Measurements from ENCODE around the gene HSD17B13.

HSD17B13 gene

DNA sequence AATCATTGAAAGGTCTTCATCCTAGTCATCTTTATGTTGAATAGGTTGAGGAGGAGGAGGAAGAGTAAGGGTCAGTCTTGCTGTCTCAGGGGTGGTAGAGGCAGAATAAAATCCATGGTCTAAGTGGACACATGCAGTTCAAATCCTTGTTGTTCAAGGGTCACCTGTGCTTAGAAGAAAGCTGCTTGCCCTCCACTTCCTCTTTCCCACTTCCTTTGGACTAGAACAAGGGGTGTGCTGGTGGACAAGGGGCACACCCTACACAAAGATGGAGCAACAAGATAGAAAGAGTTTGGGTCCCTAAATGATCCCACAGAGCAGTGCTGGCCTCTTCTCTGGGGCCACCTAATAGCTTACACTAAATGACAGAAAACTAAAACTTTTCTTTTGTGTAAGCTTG is 47.9 kb downstream of the HSD17B13 start:
- no peaks in the 10 kb centered on the region for H3K27me3 ChIP-seq (ENCODE audit: control insufficient read depth in 1 of 2, insufficient read depth in 1 of 2, low read length in 2 of 2)
- H2BK5ac ChIP-seq (ENCODE audit: low read depth, low read length, poor library complexity, severe bottlenecking) = no peak overlapping the region
- H3K9ac ChIP-seq (ENCODE audit: low read length) = no peak overlapping the region
- H3K4me1 ChIP-seq (ENCODE audit: control insufficient read depth, insufficient read depth, low read depth, low read length) = no peaks in the 10 kb centered on the region
- no peak overlapping the region for H3K4ac ChIP-seq (ENCODE audit: low read depth in 1 of 2, low read length in 2 of 2)
- no peak overlapping the region for H3K23ac ChIP-seq (ENCODE audit: low read length in 2 of 2)
- H4K8ac ChIP-seq (ENCODE audit: low read length) = no peak overlapping the region
- H3K18ac ChIP-seq (ENCODE audit: low read depth in 1 of 2, low read length in 2 of 2) = no peak overlapping the region
- no peak overlapping the region for H3K27ac ChIP-seq (ENCODE audit: low read length, poor library complexity, severe bottlenecking)
- no peaks in the 10 kb centered on the region for H3K79me1 ChIP-seq (replicated peaks; ENCODE audit: low read length, poor library complexity, severe bottlenecking)
- H3K36me3 ChIP-seq (ENCODE audit: control insufficient read depth in 1 of 2, insufficient read depth in 2 of 2, low read depth in 1 of 2, low read length in 2 of 2) = no peaks in the 10 kb centered on the region
- H2AFZ ChIP-seq (ENCODE audit: low read depth, low read length) = no peak overlapping the region
- H3K4me3 ChIP-seq (ENCODE audit: insufficient read depth in 1 of 2, low read depth in 1 of 2, low read length in 2 of 2) = no peak overlapping the region
- no peak overlapping the region for H2BK15ac ChIP-seq (ENCODE audit: low read depth, poor library complexity, severe bottlenecking)
- H3K9me3 ChIP-seq (ENCODE audit: control insufficient read depth, low read length) = no peaks in the 10 kb centered on the region
- no peak overlapping the region for H2AK5ac ChIP-seq (ENCODE audit: low read length, severe bottlenecking)
- no peak overlapping the region for H3K4me2 ChIP-seq (ENCODE audit: low read length, poor library complexity, severe bottlenecking)
- no peak for DNase-seq
- no peak overlapping the region for H2BK120ac ChIP-seq (ENCODE audit: low read depth, low read length)
- H2BK12ac ChIP-seq (ENCODE audit: low read length in 2 of 2) = no peak overlapping the region
- H4K91ac ChIP-seq (ENCODE audit: low read length) = no peak overlapping the region
- no peak overlapping the region for H3K14ac ChIP-seq (ENCODE audit: low read length in 2 of 2)

GRCh38 chr4:87274327-87274726 is 48.4 kb downstream of the HSD17B13 start:
- Histone ChIP-seq H3K4me1 (ENCODE audit: control insufficient read depth, insufficient read depth, low read depth, low read length) (no peaks in the 10 kb centered on the region), H3K14ac (ENCODE audit: low read length in 2 of 2) (no peak overlapping the region), H3K4me2 (ENCODE audit: low read length, poor library complexity, severe bottlenecking) (no peak overlapping the region), H3K36me3 (ENCODE audit: control insufficient read depth in 1 of 2, insufficient read depth in 2 of 2, low read depth in 1 of 2, low read length in 2 of 2) (no peaks in the 10 kb centered on the region), H3K27ac (ENCODE audit: low read length, poor library complexity, severe bottlenecking) (no peak overlapping the region), H2BK15ac (ENCODE audit: low read depth, poor library complexity, severe bottlenecking) (no peak overlapping the region), H3K18ac (ENCODE audit: low read depth in 1 of 2, low read length in 2 of 2) (no peak overlapping the region), H2BK12ac (ENCODE audit: low read length in 2 of 2) (no peak overlapping the region), H3K27me3 (ENCODE audit: control insufficient read depth in 1 of 2, insufficient read depth in 1 of 2, low read length in 2 of 2) (no peaks in the 10 kb centered on the region), H4K8ac (ENCODE audit: low read length) (no peak overlapping the region), H3K4me3 (ENCODE audit: insufficient read depth in 1 of 2, low read depth in 1 of 2, low read length in 2 of 2) (no peak overlapping the region), H2BK120ac (ENCODE audit: low read depth, low read length) (no peak overlapping the region), H3K4ac (ENCODE audit: low read depth in 1 of 2, low read length in 2 of 2) (no peak overlapping the region), H3K9me3 (ENCODE audit: control insufficient read depth, low read length) (no peaks in the 10 kb centered on the region), H3K23ac (ENCODE audit: low read length in 2 of 2) (no peak overlapping the region), H2AK5ac (ENCODE audit: low read length, severe bottlenecking) (no peak overlapping the region), H2BK5ac (ENCODE audit: low read depth, low read length, poor library complexity, severe bottlenecking) (no peak overlapping the region), H2AFZ (ENCODE audit: low read depth, low read length) (no peak overlapping the region), H3K9ac (ENCODE audit: low read length) (no peak overlapping the region), H4K91ac (ENCODE audit: low read length) (no peak overlapping the region), H3K79me1 (replicated peaks; ENCODE audit: low read length, poor library complexity, severe bottlenecking) (no peaks in the 10 kb centered on the region)
- no peak for DNase-seq

DNA sequence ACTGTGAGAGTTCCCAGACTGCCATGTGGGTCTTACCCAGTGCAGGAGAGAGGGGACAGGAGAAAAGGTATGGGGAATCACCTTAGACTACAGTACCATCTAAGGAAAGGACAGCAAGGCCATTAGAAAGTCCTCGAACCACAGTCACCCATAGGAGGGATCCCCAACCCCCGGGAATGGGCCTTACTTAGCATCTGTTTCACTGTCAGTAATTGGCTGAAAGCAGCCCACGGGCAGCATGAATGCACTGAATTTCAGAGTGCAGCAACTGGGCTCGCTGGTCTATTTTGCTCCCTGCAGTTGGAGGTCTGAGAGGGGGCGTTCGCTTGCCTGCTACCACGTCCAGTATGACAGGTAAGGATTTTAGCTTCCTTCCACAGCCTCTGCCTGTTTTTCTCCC is 51.9 kb downstream of the HSD17B13 start:
- Histone ChIP-seq H3K18ac (ENCODE audit: low read depth in 1 of 2, low read length in 2 of 2) (no peak overlapping the region), H2BK120ac (ENCODE audit: low read depth, low read length) (no peak overlapping the region), H2BK12ac (ENCODE audit: low read length in 2 of 2) (no peak overlapping the region), H3K79me1 (replicated peaks; ENCODE audit: low read length, poor library complexity, severe bottlenecking) (no peaks in the 10 kb centered on the region), H2BK15ac (ENCODE audit: low read depth, poor library complexity, severe bottlenecking) (no peak overlapping the region), H4K91ac (ENCODE audit: low read length) (no peak overlapping the region), H3K27ac (ENCODE audit: low read length, poor library complexity, severe bottlenecking) (no peak overlapping the region), H4K8ac (ENCODE audit: low read length) (no peak overlapping the region), H3K14ac (ENCODE audit: low read length in 2 of 2) (no peak overlapping the region), H2BK5ac (ENCODE audit: low read depth, low read length, poor library complexity, severe bottlenecking) (no peak overlapping the region), H3K4ac (ENCODE audit: low read depth in 1 of 2, low read length in 2 of 2) (no peak overlapping the region), H3K4me3 (ENCODE audit: insufficient read depth in 1 of 2, low read depth in 1 of 2, low read length in 2 of 2) (no peak overlapping the region), H3K23ac (ENCODE audit: low read length in 2 of 2) (no peak overlapping the region), H3K9ac (ENCODE audit: low read length) (no peak overlapping the region), H2AFZ (ENCODE audit: low read depth, low read length) (no peak overlapping the region), H2AK5ac (ENCODE audit: low read length, severe bottlenecking) (no peak overlapping the region), H3K9me3 (ENCODE audit: control insufficient read depth, low read length) (no peaks in the 10 kb centered on the region), H3K36me3 (ENCODE audit: control insufficient read depth in 1 of 2, insufficient read depth in 2 of 2, low read depth in 1 of 2, low read length in 2 of 2) (no peaks in the 10 kb centered on the region), H3K27me3 (ENCODE audit: control insufficient read depth in 1 of 2, insufficient read depth in 1 of 2, low read length in 2 of 2) (no peaks in the 10 kb centered on the region), H3K4me1 (ENCODE audit: control insufficient read depth, insufficient read depth, low read depth, low read length) (no peaks in the 10 kb centered on the region), H3K4me2 (ENCODE audit: low read length, poor library complexity, severe bottlenecking) (no peak overlapping the region)
- DNase-seq = no peak
- WGBS = 74% methylated on average over 4 of the region's 7 CpGs

- Histone ChIP-seq H2BK15ac (ENCODE audit: low read depth, poor library complexity, severe bottlenecking) (no peak overlapping the region), H3K4me2 (ENCODE audit: low read length, poor library complexity, severe bottlenecking) (no peak overlapping the region), H3K23ac (ENCODE audit: low read length in 2 of 2) (no peak overlapping the region), H3K79me1 (replicated peaks; ENCODE audit: low read length, poor library complexity, severe bottlenecking) (no peaks in the 10 kb centered on the region), H3K18ac (ENCODE audit: low read depth in 1 of 2, low read length in 2 of 2) (no peak overlapping the region), H2AK5ac (ENCODE audit: low read length, severe bottlenecking) (no peak overlapping the region), H2BK120ac (ENCODE audit: low read depth, low read length) (no peak overlapping the region), H2BK5ac (ENCODE audit: low read depth, low read length, poor library complexity, severe bottlenecking) (no peak overlapping the region), H3K9ac (ENCODE audit: low read length) (no peak overlapping the region), H3K14ac (ENCODE audit: low read length in 2 of 2) (no peak overlapping the region), H3K4ac (ENCODE audit: low read depth in 1 of 2, low read length in 2 of 2) (no peak overlapping the region), H3K4me1 (ENCODE audit: control insufficient read depth, insufficient read depth, low read depth, low read length) (no peaks in the 10 kb centered on the region), H3K9me3 (ENCODE audit: control insufficient read depth, low read length) (no peaks in the 10 kb centered on the region), H3K27ac (ENCODE audit: low read length, poor library complexity, severe bottlenecking) (no peak overlapping the region), H3K36me3 (ENCODE audit: control insufficient read depth in 1 of 2, insufficient read depth in 2 of 2, low read depth in 1 of 2, low read length in 2 of 2) (no peaks in the 10 kb centered on the region), H4K91ac (ENCODE audit: low read length) (no peak overlapping the region), H2BK12ac (ENCODE audit: low read length in 2 of 2) (no peak overlapping the region), H4K8ac (ENCODE audit: low read length) (no peak overlapping the region), H2AFZ (ENCODE audit: low read depth, low read length) (no peak overlapping the region), H3K4me3 (ENCODE audit: insufficient read depth in 1 of 2, low read depth in 1 of 2, low read length in 2 of 2) (no peak overlapping the region), H3K27me3 (ENCODE audit: control insufficient read depth in 1 of 2, insufficient read depth in 1 of 2, low read length in 2 of 2) (no peaks in the 10 kb centered on the region)
- no CpG with 5 or more reads among the region's 3 CpGs for WGBS
- peak; percentile 45 for DNase-seq
Observed at GRCh38 chr4:87270144-87270543, 52.5 kb downstream of the HSD17B13 start.

Data from mesenchymal stem cell (in vitro differentiated cells and primary cell).